ENCODE data around the gene CAMTA1.

- TF ChIP-seq FOXA1 (IDR thresholded peaks at IDR 0.05) = no peak
- TF ChIP-seq ELF4 (IDR thresholded peaks at IDR 0.05) = no peak
- TF ChIP-seq SP1 (IDR thresholded peaks at IDR 0.05) = no peak
- TF ChIP-seq ZNF384 (IDR thresholded peaks at IDR 0.05) = no peak
- no peak for TF ChIP-seq HDGF (IDR thresholded peaks at IDR 0.05; ENCODE audit: borderline replicate concordance)
- TF ChIP-seq TARDBP (IDR thresholded peaks at IDR 0.05) = no peak
- TF ChIP-seq LEF1 (IDR thresholded peaks at IDR 0.05; ENCODE audit: borderline replicate concordance) = no peak
- TF ChIP-seq FOXM1 (IDR thresholded peaks at IDR 0.05; ENCODE audit: borderline replicate concordance) = no peak
- TF ChIP-seq NFRKB (IDR thresholded peaks at IDR 0.05) = no peak
- no peak for TF ChIP-seq PKNOX1 (IDR thresholded peaks at IDR 0.05)
- TF ChIP-seq L3MBTL2 (conservative IDR thresholded peaks at IDR 0.05) = no peak
- TF ChIP-seq SUZ12 (IDR thresholded peaks at IDR 0.05) = no peak
- TF ChIP-seq ARNT (IDR thresholded peaks at IDR 0.05) = no peak
Observed at GRCh38 chr1:6954591-6954990, 169.3 kb downstream of the CAMTA1 start.
